B cell (primary cell): ENCODE data around the gene PBX1. TPM values are rescaled to one million over a fixed set of nuclear protein-coding genes. Genes with fewer than 3 reads are reported as not detected.

Experiments
- ATAC-seq: fragments of 200-7000 bp; cut with Tn5 transposase; one replicate; pipeline ENCODE4 v1.10.0; 2021; ENCODE audit warnings: low read depth, mild to moderate bottlenecking, moderate number of reproducible peaks, moderate library complexity
- CTCF ChIA-PET: fragments of 350-600 bp; sonication (Branson Sonifier 250); formaldehyde crosslinking; loops from one replicate; lab custom pipeline; 2021; ENCODE audit warnings: antibody characterized with exemption, inconsistent platforms; lab: Charles Lee
- POLR2A ChIA-PET: fragments of 350-600 bp; sonication (Branson Sonifier 250); formaldehyde crosslinking; loops from one replicate; lab custom pipeline; 2021; ENCODE audit warnings: antibody characterized with exemption; lab: Charles Lee
- DNase-seq: peaks from one replicate; pipeline ENCODE4 v3.0.0; 2013
- H2AFZ ChIP-seq: 2 replicates; pipeline ENCODE4 v1.6.1; 2012; ENCODE audit warnings: mild to moderate bottlenecking, low read depth, low read length; ENCODE audit not compliant: insufficient read depth, poor library complexity, severe bottlenecking
- H3K27ac ChIP-seq, 2 donors: 1 replicate in 1 of 2; 2 replicates in 1 of 2; pipeline ENCODE4 v1.5.1; 2012 to 2013; ENCODE audit warnings: low read length in 2 of 2, mild to moderate bottlenecking in 2 of 2, moderate library complexity in 1 of 2
- H3K27me3 ChIP-seq, 4 experiments: fragments of 200-600 bp in 1 of 4; sonication (generic) in 1 of 4; replicated peaks in 1 of 4; 1 replicate in 2 of 4; 2 replicates in 2 of 4; pipeline versions ENCODE4 v1.6.1 to v1.7.0; 2013 to 2016; ENCODE audit warnings: low read length in 3 of 4, mild to moderate bottlenecking in 2 of 4, mixed read lengths in 1 of 4, moderate library complexity in 1 of 4; ENCODE audit not compliant: insufficient read depth in 4 of 4, control insufficient read depth in 3 of 4; ENCODE audit errors: control extremely low read depth in 1 of 4
- H3K36me3 ChIP-seq, 2 experiments: replicated peaks in 1 of 2; 1 replicate in 1 of 2; 2 replicates in 1 of 2; pipeline versions ENCODE4 v1.6.1 to v1.7.1; 2013; ENCODE audit warnings: low read length in 1 of 2; ENCODE audit not compliant: insufficient read depth in 2 of 2, control insufficient read depth in 1 of 2; ENCODE audit errors: control extremely low read depth in 1 of 2, extremely low read depth in 1 of 2
- H3K4me1 ChIP-seq, 2 donors: fragments of 200-600 bp in 1 of 2; sonication (generic) in 1 of 2; 1 replicate in 1 of 2; 2 replicates in 1 of 2; pipeline versions ENCODE4 v1.5.1 to v1.6.1; 2013 to 2017; ENCODE audit warnings: low read length in 2 of 2; ENCODE audit not compliant: control insufficient read depth in 2 of 2, insufficient read depth in 2 of 2
- H3K4me2 ChIP-seq: replicated peaks from 2 replicates; pipeline ENCODE3; 2012; ENCODE audit warnings: mild to moderate bottlenecking, low read depth, low read length; ENCODE audit not compliant: poor library complexity, severe bottlenecking
- H3K4me3 ChIP-seq, 5 experiments: fragments of 200-600 bp in 1 of 5; sonication (generic) in 1 of 5; 1 replicate in 3 of 5; 2 replicates in 2 of 5; pipeline versions ENCODE4 v1.5.1 to v1.7.0; 2011 to 2016; ENCODE audit warnings: low read length in 4 of 5, mild to moderate bottlenecking in 4 of 5, low read depth in 2 of 5, control low read depth in 1 of 5, moderate library complexity in 1 of 5; ENCODE audit not compliant: insufficient read depth in 1 of 5; ENCODE audit errors: control extremely low read depth in 1 of 5, extremely low read depth in 1 of 5
- H3K79me2 ChIP-seq: fragments of 200-600 bp; sonication (generic); one replicate; pipeline ENCODE4 v1.6.0; 2016; ENCODE audit warnings: low read length; ENCODE audit not compliant: control insufficient read depth, insufficient read depth
- H3K9ac ChIP-seq: fragments of 200-600 bp; sonication (generic); 2 replicates; pipeline ENCODE4 v1.6.1; 2017; ENCODE audit warnings: mild to moderate bottlenecking, low read length, moderate library complexity
- H3K9me3 ChIP-seq, 3 donors: one replicate each; pipeline versions ENCODE4 v1.6.1 to v1.7.1; 2013; ENCODE audit warnings: low read length in 2 of 3; ENCODE audit not compliant: control insufficient read depth in 2 of 3, insufficient read depth in 1 of 3; ENCODE audit errors: control extremely low read depth in 1 of 3
- H4K20me1 ChIP-seq: 2 replicates; pipeline ENCODE4 v1.6.0; 2012; ENCODE audit warnings: mild to moderate bottlenecking, low read length; ENCODE audit not compliant: insufficient read depth, control insufficient read depth, poor library complexity, severe bottlenecking
- H3K27ac Mint-ChIP-seq: one replicate; pipeline ENCODE4 v1.8.0; 2021; ENCODE audit warnings: mixed read lengths
- H3K27me3 Mint-ChIP-seq: one replicate; pipeline ENCODE4 v1.8.0; 2021; ENCODE audit warnings: mixed read lengths
- H3K4me1 Mint-ChIP-seq: one replicate; pipeline ENCODE4 v1.8.0; 2021; ENCODE audit warnings: mixed read lengths
- H3K4me3 Mint-ChIP-seq: one replicate; pipeline ENCODE4 v1.8.0; 2021; ENCODE audit warnings: mixed read lengths
- H3K9me3 Mint-ChIP-seq: one replicate; pipeline ENCODE4 v1.8.0; 2022; ENCODE audit warnings: mixed read lengths; ENCODE audit not compliant: insufficient read depth
- CTCF ChIP-seq: fragments of 200-600 bp; IDR thresholded peaks from one replicate; pipeline ENCODE4 v1.8.0; 2022; ENCODE audit warnings: antibody characterized with exemption, mild to moderate bottlenecking
- EZH2 ChIP-seq: IDR thresholded peaks from 2 replicates; pipeline ENCODE4 v1.6.1; 2012; ENCODE audit warnings: borderline replicate concordance, low read depth, mild to moderate bottlenecking, moderate library complexity, low read length; ENCODE audit not compliant: insufficient read depth, poor library complexity, severe bottlenecking
- WGBS: methylation state at CpG from one replicate; pipeline ENCODE4 v1.1.5; 2013; ENCODE audit warnings: missing lambda C conversion rate; ENCODE audit not compliant: insufficient coverage; 5-methylcytosine and 5-hydroxymethylcytosine counted together
- intact Hi-C: fragments of 100-400 bp; cut with micrococcal nuclease; formaldehyde crosslinking; loops from one replicate; pipeline ENCODE4 v1.10.0; 2022
- polyA plus RNA-seq: library from polyadenylated mRNA; depleted of rRNA; stranded (reverse); fragments of >200 nt; gene quantifications from 2 replicates; pipeline ENCODE4 v1.2.3, GENCODE V29; 2012
- total RNA-seq, 2 donors: library from RNA; stranded (reverse); fragments of 120-200 nt in 1 of 2; gene quantifications; 1 replicate in 1 of 2; 2 replicates in 1 of 2; pipeline versions ENCODE4 v1.2.3 to v1.2.4, GENCODE V29; 2013 to 2022

PBX1 gene
- total and polyA plus RNA-seq, 2 donors (not counting 1 experiment from before 2014, with no cell fraction given): 0.32 TPM; not detected in 1

DNA sequence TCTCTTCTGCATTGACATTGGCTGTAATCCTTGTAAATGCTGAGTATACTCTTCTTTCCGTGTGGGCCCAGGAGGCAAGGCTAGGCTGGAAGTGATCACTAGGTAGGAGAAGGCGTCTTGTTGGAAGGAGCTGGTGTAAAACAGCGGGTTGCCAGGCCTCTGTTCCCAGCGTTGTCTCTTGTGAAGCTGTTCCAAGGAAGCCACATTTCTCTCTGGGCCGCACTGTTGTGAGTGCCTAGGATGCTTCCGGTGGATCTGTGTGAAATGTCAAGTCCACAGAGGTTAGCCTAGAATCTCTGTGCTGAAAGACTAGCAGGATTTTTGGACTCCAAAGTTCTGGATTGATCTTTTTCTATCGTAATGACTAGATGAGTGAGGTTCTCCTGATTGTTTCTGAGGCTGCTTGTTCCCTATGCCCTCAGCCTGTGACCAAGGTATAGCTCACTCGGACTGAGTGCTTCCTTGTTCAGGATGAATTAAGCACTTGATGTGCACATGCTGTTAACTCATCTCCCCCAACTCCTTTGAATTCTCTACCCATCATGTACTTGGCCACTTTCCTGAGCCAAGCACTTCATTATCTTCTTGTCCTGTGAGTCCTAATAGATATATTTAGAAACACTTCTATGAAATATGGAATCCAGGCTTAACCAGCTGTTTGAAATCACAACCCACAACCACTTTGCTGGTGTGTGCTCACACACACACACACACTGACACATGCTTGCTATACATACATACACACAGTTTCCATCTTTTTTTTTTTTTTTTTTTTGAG, 63.3 kb downstream of the PBX1 start:
- no peak overlapping the region for H3K4me2 ChIP-seq
- no peak for DNase-seq
- no peak overlapping the region for H3K9ac ChIP-seq
- H3K4me1 ChIP-seq: no peaks in the 10 kb centered on the region
- no peaks in the 10 kb centered on the region for H3K36me3 ChIP-seq
- H3K9me3 ChIP-seq: no peaks in the 10 kb centered on the region
- ChIA-PET CTCF (no interaction called here), POLR2A (no interaction called here)
- no peak overlapping the region for H3K27ac ChIP-seq
- Mint-ChIP-seq H3K4me3 (no peak overlapping the region), H3K9me3 (no peaks in the 10 kb centered on the region), H3K4me1 (no peaks in the 10 kb centered on the region), H3K27ac (no peak overlapping the region), H3K27me3 (peaks cover 6% of the 10 kb centered on the region)
- H2AFZ ChIP-seq: no peak overlapping the region
- no peaks in the 10 kb centered on the region for H3K79me2 ChIP-seq
- no peak overlapping the region for H3K4me3 ChIP-seq
- no peaks in the 10 kb centered on the region for H3K27me3 ChIP-seq
- intact Hi-C loops: no loop called here
- TF ChIP-seq CTCF (no peak), EZH2 (no peak)
- no peak for ATAC-seq
- no peaks in the 10 kb centered on the region for H4K20me1 ChIP-seq
- WGBS: 92% methylated on average over 8 of the region's 8 CpGs

DNA sequence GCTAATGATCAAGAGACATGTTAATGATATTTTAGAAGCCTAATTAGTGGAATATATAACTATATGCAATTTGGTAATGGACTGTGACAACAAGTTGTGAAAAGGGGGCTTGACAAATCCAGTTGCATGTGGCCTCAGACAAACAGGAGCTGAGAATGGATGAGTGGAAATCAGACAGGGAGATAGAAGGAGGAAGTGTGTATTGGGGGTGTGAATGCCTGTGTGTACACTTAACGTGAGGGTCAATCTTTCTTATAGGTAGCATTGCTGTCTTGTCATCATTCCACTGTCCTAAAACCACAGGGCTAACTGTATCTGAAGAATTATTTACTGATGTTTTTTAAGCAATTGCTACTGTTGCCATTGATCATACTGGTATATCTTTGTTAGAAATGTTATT, 64.8 kb downstream of the PBX1 start:
- no peaks in the 10 kb centered on the region for H3K36me3 ChIP-seq
- H3K27ac Mint-ChIP-seq: no peak overlapping the region
- DNase-seq (no peak), ATAC-seq (no peak)
- no peaks in the 10 kb centered on the region for H3K4me1 Mint-ChIP-seq
- H2AFZ ChIP-seq: no peak overlapping the region
- H3K4me3 Mint-ChIP-seq: no peak overlapping the region
- H3K9me3 Mint-ChIP-seq: no peaks in the 10 kb centered on the region
- no peaks in the 10 kb centered on the region for H3K79me2 ChIP-seq
- H3K4me1 ChIP-seq: no peaks in the 10 kb centered on the region
- H3K4me3 ChIP-seq: no peak overlapping the region
- ChIA-PET POLR2A (no interaction called here), CTCF (no interaction called here)
- H3K9ac ChIP-seq: no peak overlapping the region
- WGBS: no CpG with 5 or more reads among the region's 1 CpG
- no peaks in the 10 kb centered on the region for H4K20me1 ChIP-seq
- H3K27me3 ChIP-seq: no peaks in the 10 kb centered on the region
- intact Hi-C loops: no loop called here
- no peak for TF ChIP-seq EZH2
- no peak for TF ChIP-seq CTCF
- H3K27me3 Mint-ChIP-seq: peaks cover 6% of the 10 kb centered on the region
- no peak overlapping the region for H3K27ac ChIP-seq
- no peak overlapping the region for H3K4me2 ChIP-seq
- no peaks in the 10 kb centered on the region for H3K9me3 ChIP-seq
